Spleen (tissue), 7 donors: ENCODE measurements around the gene MATN1.

ENCODE experiments used
- CTCF ChIP-seq, 11 experiments: fragments of 200-600 bp in 7 of 11; fragments of 450-650 bp in 4 of 11; sonication (generic) in 4 of 11; IDR thresholded peaks in 8 of 11; conservative IDR thresholded peaks in 3 of 11; 1 replicate in 7 of 11; 2 replicates in 4 of 11; pipeline versions ENCODE4 v1.4.0 to v1.8.0; 2016 to 2021; ENCODE audit warnings: antibody characterized with exemption in 11 of 11, inconsistent platforms in 4 of 11, mild to moderate bottlenecking in 1 of 11
- POLR2A ChIP-seq, 3 donors: fragments of 450-650 bp; IDR thresholded peaks; one replicate each; pipeline ENCODE4 v1.5.1; 2017; ENCODE audit warnings: antibody characterized with exemption in 3 of 3, mild to moderate bottlenecking in 1 of 3
- POLR2AphosphoS5 ChIP-seq, 3 donors: sonication (generic); formaldehyde crosslinking; IDR thresholded peaks; one replicate each; pipeline ENCODE4 v1.5.1; 2017; ENCODE audit warnings: antibody characterized with exemption in 3 of 3
- donor health status: DM: no; HTN: no; CAD: no; lungs with moderate emphysema.
- donor health status: DM: no; HTN: no; CAD: no.
- donor health status: DM: no; HTN: no; CAD: no.

DNA sequence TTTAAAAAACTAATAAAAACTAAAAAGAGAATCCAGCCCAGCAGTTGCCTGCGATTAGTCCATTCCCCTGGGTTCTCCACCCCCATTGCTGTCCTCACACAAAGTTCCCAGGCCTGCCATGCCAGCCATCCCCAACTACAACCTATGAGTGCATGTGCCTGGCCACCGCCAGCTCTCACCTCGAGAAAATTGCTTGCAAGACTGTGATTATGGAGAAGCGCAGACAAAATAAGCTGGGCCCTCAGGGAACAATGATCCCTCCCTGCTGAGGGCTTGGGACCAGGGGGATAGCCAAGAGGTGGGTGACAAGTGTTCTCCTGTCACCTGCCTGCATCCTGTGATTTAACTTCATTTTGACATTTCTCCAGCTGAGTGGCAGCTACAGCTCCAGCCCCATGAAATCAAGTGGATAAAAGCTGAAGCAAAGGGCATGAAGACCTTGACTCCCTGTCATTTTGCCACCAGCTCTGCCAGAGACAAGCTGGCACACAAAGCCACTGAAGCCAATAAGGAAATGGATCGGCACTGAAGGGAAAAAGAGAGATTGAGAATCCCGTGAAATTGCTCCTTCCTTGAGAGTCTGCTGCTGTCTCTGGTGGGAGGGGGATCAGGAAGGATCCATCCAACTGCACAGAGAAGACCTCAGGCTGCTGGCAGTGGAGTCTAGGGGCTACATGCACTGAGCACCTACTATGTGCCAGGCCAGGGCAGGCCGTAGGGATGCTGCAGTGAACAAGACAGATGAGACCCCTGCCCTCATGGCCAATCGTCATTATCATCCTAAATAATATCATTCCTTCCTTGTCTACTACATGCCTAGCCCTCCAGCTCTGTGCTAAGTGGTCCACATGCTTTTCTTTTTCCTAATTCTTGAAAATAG lies 40.7 kb downstream of the MATN1 start:
- TF ChIP-seq CTCF (IDR thresholded peaks at IDR 0.05 in 8 of 11, conservative IDR thresholded peaks at IDR 0.05 in 3 of 11): no peak
- no peak for TF ChIP-seq POLR2A (IDR thresholded peaks at IDR 0.05)
- TF ChIP-seq POLR2AphosphoS5 (IDR thresholded peaks at IDR 0.05): no peak
